ENCODE results near the gene ISM1. TPM values are rescaled to one million over a fixed set of nuclear protein-coding genes. Genes with fewer than 3 reads are reported as not detected.

Gene ISM1
- total and polyA plus RNA-seq, 2 experiments from 2014 or later: 0.15 to 0.63 TPM

GRCh38 chr20:13250251-13250650 is 29.2 kb downstream of the ISM1 start:
- H3K27me3 Mint-ChIP-seq (ENCODE audit: insufficient read depth, low read depth, poor library complexity): peaks cover 2% of the 10 kb centered on the region
- Histone ChIP-seq H3F3A (replicated peaks; ENCODE audit: low read depth) (no peaks in the 10 kb centered on the region), H3K4me1 (ENCODE audit: insufficient read depth) (no peaks in the 10 kb centered on the region), H3K9me2 (ENCODE audit: insufficient read depth) (no peaks in the 10 kb centered on the region), H4K20me1 (replicated peaks; ENCODE audit: insufficient read depth) (no peaks in the 10 kb centered on the region), H3K4me3 (no peak overlapping the region), H3K79me2 (replicated peaks; ENCODE audit: insufficient read depth) (no peaks in the 10 kb centered on the region), H3K27ac (ENCODE audit: low read depth) (no peak overlapping the region), H3K4me2 (no peak overlapping the region), H2AFZ (no peak overlapping the region), H3K36me3 (ENCODE audit: insufficient read depth) (no peaks in the 10 kb centered on the region), H3K27me3 (ENCODE audit: insufficient read depth) (no peaks in the 10 kb centered on the region)
- peaks cover 8% of the 10 kb centered on the region; the same call in 2 of the 3 replicates for H3K4me1 Mint-ChIP-seq
- no peaks in the 10 kb centered on the region for H3K9me3 Mint-ChIP-seq
- DNase-seq (ENCODE audit: low spot score): no peak
- ATAC-seq: no peak
- no peaks in the 10 kb centered on the region; the same call in 2 of the 3 replicates for H3K36me3 Mint-ChIP-seq (ENCODE audit: low read depth)
- no peak overlapping the region for H3K27ac Mint-ChIP-seq
- H3K4me3 Mint-ChIP-seq: no peak overlapping the region
- no peak for TF ChIP-seq CREB1 (CRISPR knock-in tag; IDR thresholded peaks at IDR 0.05; ENCODE audit: low read depth)
- no peak for TF ChIP-seq POLR2AphosphoS5 (IDR thresholded peaks at IDR 0.05; ENCODE audit: low read depth)
- no peak for TF ChIP-seq EZH2 (IDR thresholded peaks at IDR 0.05; ENCODE audit: low read depth, unreplicated experiment)
- no peak for TF ChIP-seq REST (IDR thresholded peaks at IDR 0.05; ENCODE audit: unreplicated experiment)

- DNase-seq (ENCODE audit: low spot score) (no peak), ATAC-seq (no peak)
- Histone ChIP-seq H3K27me3 (ENCODE audit: insufficient read depth) (no peaks in the 10 kb centered on the region), H3K36me3 (ENCODE audit: insufficient read depth) (no peaks in the 10 kb centered on the region), H3K79me2 (replicated peaks; ENCODE audit: insufficient read depth) (no peaks in the 10 kb centered on the region), H3K4me2 (no peak overlapping the region), H3F3A (replicated peaks; ENCODE audit: low read depth) (no peaks in the 10 kb centered on the region), H2AFZ (no peak overlapping the region), H3K4me1 (ENCODE audit: insufficient read depth) (no peaks in the 10 kb centered on the region), H3K4me3 (no peak overlapping the region), H3K27ac (ENCODE audit: low read depth) (no peak overlapping the region), H3K9me2 (ENCODE audit: insufficient read depth) (no peaks in the 10 kb centered on the region), H4K20me1 (replicated peaks; ENCODE audit: insufficient read depth) (no peaks in the 10 kb centered on the region)
- Mint-ChIP-seq H3K4me3 (no peak overlapping the region), H3K9me3 (no peaks in the 10 kb centered on the region), H3K27ac (no peak overlapping the region), H3K36me3 (ENCODE audit: low read depth) (no peaks in the 10 kb centered on the region; the same call in 2 of the 3 replicates), H3K27me3 (ENCODE audit: insufficient read depth, low read depth, poor library complexity) (peaks cover 2% of the 10 kb centered on the region), H3K4me1 (peaks cover 8% of the 10 kb centered on the region; the same call in 2 of the 3 replicates)
- TF ChIP-seq POLR2AphosphoS5 (IDR thresholded peaks at IDR 0.05; ENCODE audit: low read depth) (no peak), JUNB (IDR thresholded peaks at IDR 0.05; ENCODE audit: unreplicated experiment) (no peak), CREB1 (CRISPR knock-in tag; IDR thresholded peaks at IDR 0.05; ENCODE audit: low read depth) (no peak), ZNF462 (CRISPR knock-in tag; IDR thresholded peaks at IDR 0.05) (no peak), EZH2 (IDR thresholded peaks at IDR 0.05; ENCODE audit: low read depth, unreplicated experiment) (no peak), NANOG (IDR thresholded peaks at IDR 0.05; ENCODE audit: borderline replicate concordance) (no peak), ZNF114 (CRISPR knock-in tag; IDR thresholded peaks at IDR 0.05) (no peak), STAT1 (IDR thresholded peaks at IDR 0.05; ENCODE audit: unreplicated experiment) (no peak)
- TF ChIP-seq, protein P1, sequence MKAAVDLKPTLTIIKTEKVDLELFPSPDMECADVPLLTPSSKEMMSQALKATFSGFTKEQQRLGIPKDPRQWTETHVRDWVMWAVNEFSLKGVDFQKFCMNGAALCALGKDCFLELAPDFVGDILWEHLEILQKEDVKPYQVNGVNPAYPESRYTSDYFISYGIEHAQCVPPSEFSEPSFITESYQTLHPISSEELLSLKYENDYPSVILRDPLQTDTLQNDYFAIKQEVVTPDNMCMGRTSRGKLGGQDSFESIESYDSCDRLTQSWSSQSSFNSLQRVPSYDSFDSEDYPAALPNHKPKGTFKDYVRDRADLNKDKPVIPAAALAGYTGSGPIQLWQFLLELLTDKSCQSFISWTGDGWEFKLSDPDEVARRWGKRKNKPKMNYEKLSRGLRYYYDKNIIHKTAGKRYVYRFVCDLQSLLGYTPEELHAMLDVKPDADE (IDR thresholded peaks at IDR 0.05): no peak
Measured at GRCh38 chr20:13251106-13251903, 30.2 kb downstream of the ISM1 start.
